ENCODE data around the gene SMURF1.

DNA sequence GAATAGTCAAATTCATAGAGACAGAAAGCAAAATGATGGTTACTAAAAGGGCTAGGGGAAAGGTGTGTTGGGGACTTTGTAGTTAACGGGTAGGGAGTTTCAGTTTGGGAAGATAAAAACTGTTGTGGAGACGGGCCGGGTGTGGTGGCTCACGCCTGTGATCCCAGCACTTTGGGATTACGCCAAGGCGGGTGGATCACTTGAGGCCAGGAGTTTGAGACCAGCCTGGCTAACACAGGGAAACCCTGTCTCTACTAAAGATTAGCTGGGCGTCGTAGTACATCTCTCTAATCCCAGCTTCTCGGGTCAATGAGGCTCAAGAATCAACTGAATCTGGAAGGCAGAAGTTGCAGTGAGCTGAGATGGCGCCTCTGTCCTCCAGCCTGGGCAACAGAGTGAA is 33.3 kb upstream of the SMURF1 start:
- TF ChIP-seq, protein P1, sequence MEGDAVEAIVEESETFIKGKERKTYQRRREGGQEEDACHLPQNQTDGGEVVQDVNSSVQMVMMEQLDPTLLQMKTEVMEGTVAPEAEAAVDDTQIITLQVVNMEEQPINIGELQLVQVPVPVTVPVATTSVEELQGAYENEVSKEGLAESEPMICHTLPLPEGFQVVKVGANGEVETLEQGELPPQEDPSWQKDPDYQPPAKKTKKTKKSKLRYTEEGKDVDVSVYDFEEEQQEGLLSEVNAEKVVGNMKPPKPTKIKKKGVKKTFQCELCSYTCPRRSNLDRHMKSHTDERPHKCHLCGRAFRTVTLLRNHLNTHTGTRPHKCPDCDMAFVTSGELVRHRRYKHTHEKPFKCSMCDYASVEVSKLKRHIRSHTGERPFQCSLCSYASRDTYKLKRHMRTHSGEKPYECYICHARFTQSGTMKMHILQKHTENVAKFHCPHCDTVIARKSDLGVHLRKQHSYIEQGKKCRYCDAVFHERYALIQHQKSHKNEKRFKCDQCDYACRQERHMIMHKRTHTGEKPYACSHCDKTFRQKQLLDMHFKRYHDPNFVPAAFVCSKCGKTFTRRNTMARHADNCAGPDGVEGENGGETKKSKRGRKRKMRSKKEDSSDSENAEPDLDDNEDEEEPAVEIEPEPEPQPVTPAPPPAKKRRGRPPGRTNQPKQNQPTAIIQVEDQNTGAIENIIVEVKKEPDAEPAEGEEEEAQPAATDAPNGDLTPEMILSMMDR (IDR thresholded peaks at IDR 0.05; ENCODE audit: low read depth, low read length, missing input control), result no peak
- TF ChIP-seq SP1 (IDR thresholded peaks at IDR 0.05), result no peak
- TF ChIP-seq JUND (IDR thresholded peaks at IDR 0.05), result no peak
